Astrocyte of the spinal cord (primary cell): ENCODE data around the gene TMEM200C.

Experiments
- DNase-seq: peaks from one replicate; pipeline ENCODE4 v3.0.0; 2011; ENCODE audit warnings: low read depth, low spot score
- H3K4me3 ChIP-seq: 2 replicates; pipeline ENCODE4 v1.5.1; 2011; ENCODE audit warnings: low read depth, mild to moderate bottlenecking, low read length, moderate library complexity
- CTCF ChIP-seq: IDR thresholded peaks from 2 replicates; pipeline ENCODE4 v1.5.1; 2012; ENCODE audit warnings: low read depth, mild to moderate bottlenecking, low read length, inconsistent platforms
- in situ Hi-C: cut with HindIII; loops from 2 replicates; pipeline ENCODE4 v1.10.0; 2017; ENCODE audit warnings: low sequenced_read_pairs

The TMEM200C gene

GRCh38 chr18:5894611-5895298, 567 bp downstream of the TMEM200C start:
- no peak for DNase-seq
- no peak for TF ChIP-seq CTCF
- in situ Hi-C loops = no loop called here
- peak overlapping the region; percentile 65 for H3K4me3 ChIP-seq

- in situ Hi-C loops = no loop called here
- peak overlapping the region; percentile 65 for H3K4me3 ChIP-seq
- no peak for TF ChIP-seq CTCF
Observed at GRCh38 chr18:5893956-5894610, 1.2 kb downstream of the TMEM200C start.

GRCh38 chr18:5892823-5893431, 2.4 kb downstream of the TMEM200C start:
- no peak for DNase-seq
- TF ChIP-seq CTCF = no peak
- in situ Hi-C loops = no loop called here
- no peak overlapping the region for H3K4me3 ChIP-seq

More at GRCh38 chr18:5893956-5894610, 1.2 kb downstream of the TMEM200C start:
- DNase-seq = no peak

- TF ChIP-seq CTCF = no peak
- DNase-seq = no peak
- H3K4me3 ChIP-seq = no peak overlapping the region
- in situ Hi-C loops = no loop called here
Observed at GRCh38 chr18:5891854-5892215, 3.5 kb downstream of the TMEM200C start.

GRCh38 chr18:5891184-5891853, 4.0 kb downstream of the TMEM200C start:
- no peak for DNase-seq
- H3K4me3 ChIP-seq = no peak overlapping the region
- TF ChIP-seq CTCF = no peak
- in situ Hi-C loops = no loop called here

- in situ Hi-C loops = no loop called here
- DNase-seq = no peak
- peak; percentile 18 for TF ChIP-seq CTCF
- H3K4me3 ChIP-seq = peak overlapping the region; percentile 23
Observed at GRCh38 chr18:5890331-5891183, 4.8 kb downstream of the TMEM200C start.
